22Rv1 (cell line): ENCODE data around the gene PRR5.

Experiments
- CTCF ChIP-seq: fragments of 450-650 bp; IDR thresholded peaks from 2 replicates; pipeline ENCODE4 v1.5.1; 2017; ENCODE audit warnings: mild to moderate bottlenecking
- ZFX ChIP-seq: fragments of 450-650 bp; IDR thresholded peaks from 2 replicates; pipeline ENCODE4 v1.6.1; 2017; ENCODE audit warnings: antibody characterized with exemption, borderline replicate concordance

GRCh38 chr22:44707178-44707577 lies 5.2 kb downstream of the PRR5 start:
- TF ChIP-seq CTCF (no peak), ZFX (no peak)
